Measurements from ENCODE around the gene CARMIL1. TPM values are rescaled to one million over a fixed set of nuclear protein-coding genes. Genes with fewer than 3 reads are reported as not detected.

Gene CARMIL1
- polyA plus RNA-seq, 1 of the 3 experiments (the other 2 are of a cell fraction), result 1.7 TPM

DNA sequence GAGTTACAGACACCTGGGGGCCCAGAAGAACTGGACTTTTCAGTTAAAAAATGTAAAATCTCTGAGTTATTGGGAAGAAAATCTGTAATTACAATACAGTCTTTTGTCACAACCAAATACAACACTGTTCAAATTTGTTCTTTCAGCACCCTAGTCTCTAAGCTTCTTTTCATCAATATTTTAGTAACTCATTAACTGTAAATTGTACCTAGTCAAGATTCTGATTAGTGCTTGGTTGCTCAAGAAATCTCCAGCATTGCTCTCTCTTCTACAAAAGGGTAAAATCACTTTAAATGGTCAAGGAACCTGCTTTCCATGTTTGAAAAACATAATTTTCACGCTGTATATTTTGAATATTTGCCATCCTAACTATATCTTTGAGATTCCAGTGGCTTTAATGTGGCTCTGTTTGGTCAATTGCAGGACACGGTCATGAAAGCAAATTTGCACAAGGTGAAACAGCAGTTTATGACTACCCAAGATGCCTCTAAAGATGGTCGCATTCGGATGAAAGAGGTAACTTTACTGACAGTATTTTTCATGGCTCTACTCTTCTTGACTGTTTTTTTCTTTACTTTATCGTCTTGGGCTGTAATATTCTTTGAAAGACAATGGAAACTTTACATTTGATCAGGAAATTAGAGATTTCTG, 382.1 kb downstream of the CARMIL1 start (continued):
- TF ChIP-seq, protein P1, sequence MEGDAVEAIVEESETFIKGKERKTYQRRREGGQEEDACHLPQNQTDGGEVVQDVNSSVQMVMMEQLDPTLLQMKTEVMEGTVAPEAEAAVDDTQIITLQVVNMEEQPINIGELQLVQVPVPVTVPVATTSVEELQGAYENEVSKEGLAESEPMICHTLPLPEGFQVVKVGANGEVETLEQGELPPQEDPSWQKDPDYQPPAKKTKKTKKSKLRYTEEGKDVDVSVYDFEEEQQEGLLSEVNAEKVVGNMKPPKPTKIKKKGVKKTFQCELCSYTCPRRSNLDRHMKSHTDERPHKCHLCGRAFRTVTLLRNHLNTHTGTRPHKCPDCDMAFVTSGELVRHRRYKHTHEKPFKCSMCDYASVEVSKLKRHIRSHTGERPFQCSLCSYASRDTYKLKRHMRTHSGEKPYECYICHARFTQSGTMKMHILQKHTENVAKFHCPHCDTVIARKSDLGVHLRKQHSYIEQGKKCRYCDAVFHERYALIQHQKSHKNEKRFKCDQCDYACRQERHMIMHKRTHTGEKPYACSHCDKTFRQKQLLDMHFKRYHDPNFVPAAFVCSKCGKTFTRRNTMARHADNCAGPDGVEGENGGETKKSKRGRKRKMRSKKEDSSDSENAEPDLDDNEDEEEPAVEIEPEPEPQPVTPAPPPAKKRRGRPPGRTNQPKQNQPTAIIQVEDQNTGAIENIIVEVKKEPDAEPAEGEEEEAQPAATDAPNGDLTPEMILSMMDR (IDR thresholded peaks at IDR 0.05), result no peak
- TF ChIP-seq RXRA (IDR thresholded peaks at IDR 0.05; ENCODE audit: borderline replicate concordance, low read depth), result no peak

DNA sequence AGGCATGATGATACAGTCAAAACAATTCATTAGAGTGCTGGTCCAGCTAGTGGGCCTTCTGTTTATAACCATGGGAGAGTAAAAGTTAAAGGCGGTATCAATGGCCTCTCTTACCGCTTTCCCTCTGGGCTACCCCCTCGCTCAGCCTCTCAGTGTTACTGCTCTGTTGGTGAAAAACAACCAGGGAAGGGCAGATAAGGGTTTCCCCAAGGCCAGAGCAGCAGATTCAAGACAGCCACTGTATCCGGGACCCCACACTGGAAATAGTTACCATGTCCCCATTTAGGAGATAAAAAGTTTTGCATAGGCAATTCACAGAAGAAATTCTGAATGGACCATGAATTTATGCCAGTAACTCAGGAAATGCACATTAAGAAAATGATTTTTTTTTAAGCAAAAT, 386.3 kb downstream of the CARMIL1 start:
- no peak overlapping the region for H2AFZ ChIP-seq (ENCODE audit: low read depth)
- WGBS (ENCODE audit: low lambda C conversion rate), result 66% methylated on average over 4 of the region's 4 CpGs
- H3K4me3 ChIP-seq (ENCODE audit: low read depth in 2 of 2, low read length in 1 of 2), result no peak overlapping the region
- no peak for TF ChIP-seq FOXJ3 (CRISPR knock-in tag; IDR thresholded peaks at IDR 0.05)
- TF ChIP-seq, protein P2, sequence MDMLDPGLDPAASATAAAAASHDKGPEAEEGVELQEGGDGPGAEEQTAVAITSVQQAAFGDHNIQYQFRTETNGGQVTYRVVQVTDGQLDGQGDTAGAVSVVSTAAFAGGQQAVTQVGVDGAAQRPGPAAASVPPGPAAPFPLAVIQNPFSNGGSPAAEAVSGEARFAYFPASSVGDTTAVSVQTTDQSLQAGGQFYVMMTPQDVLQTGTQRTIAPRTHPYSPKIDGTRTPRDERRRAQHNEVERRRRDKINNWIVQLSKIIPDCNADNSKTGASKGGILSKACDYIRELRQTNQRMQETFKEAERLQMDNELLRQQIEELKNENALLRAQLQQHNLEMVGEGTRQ (IDR thresholded peaks at IDR 0.05; ENCODE audit: borderline replicate concordance, low read depth, low read length), result no peak
- no peak for TF ChIP-seq RAD21 (IDR thresholded peaks at IDR 0.05; ENCODE audit: low read length)
- no peak for TF ChIP-seq SIN3A (IDR thresholded peaks at IDR 0.05; ENCODE audit: borderline replicate concordance, low read depth, low read length)
- TF ChIP-seq GABPA (IDR thresholded peaks at IDR 0.05; ENCODE audit: low read depth), result no peak
- TF ChIP-seq TEAD4 (IDR thresholded peaks at IDR 0.05; ENCODE audit: borderline replicate concordance, insufficient read depth), result no peak
- TF ChIP-seq RXRA (IDR thresholded peaks at IDR 0.05; ENCODE audit: borderline replicate concordance, low read depth), result no peak
- no peak for TF ChIP-seq CHD2 (IDR thresholded peaks at IDR 0.05; ENCODE audit: low read length, partially characterized antibody)
- TF ChIP-seq SMC3 (IDR thresholded peaks at IDR 0.05; ENCODE audit: low read depth, low read length), result no peak
- TF ChIP-seq, protein P3, sequence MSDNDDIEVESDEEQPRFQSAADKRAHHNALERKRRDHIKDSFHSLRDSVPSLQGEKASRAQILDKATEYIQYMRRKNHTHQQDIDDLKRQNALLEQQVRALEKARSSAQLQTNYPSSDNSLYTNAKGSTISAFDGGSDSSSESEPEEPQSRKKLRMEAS (IDR thresholded peaks at IDR 0.05; ENCODE audit: low read depth), result no peak
- no peak for TF ChIP-seq FOXM1 (IDR thresholded peaks at IDR 0.05; ENCODE audit: low read depth)
- TF ChIP-seq RFX5 (IDR thresholded peaks at IDR 0.05; ENCODE audit: low read length), result no peak
- TF ChIP-seq, protein P4, sequence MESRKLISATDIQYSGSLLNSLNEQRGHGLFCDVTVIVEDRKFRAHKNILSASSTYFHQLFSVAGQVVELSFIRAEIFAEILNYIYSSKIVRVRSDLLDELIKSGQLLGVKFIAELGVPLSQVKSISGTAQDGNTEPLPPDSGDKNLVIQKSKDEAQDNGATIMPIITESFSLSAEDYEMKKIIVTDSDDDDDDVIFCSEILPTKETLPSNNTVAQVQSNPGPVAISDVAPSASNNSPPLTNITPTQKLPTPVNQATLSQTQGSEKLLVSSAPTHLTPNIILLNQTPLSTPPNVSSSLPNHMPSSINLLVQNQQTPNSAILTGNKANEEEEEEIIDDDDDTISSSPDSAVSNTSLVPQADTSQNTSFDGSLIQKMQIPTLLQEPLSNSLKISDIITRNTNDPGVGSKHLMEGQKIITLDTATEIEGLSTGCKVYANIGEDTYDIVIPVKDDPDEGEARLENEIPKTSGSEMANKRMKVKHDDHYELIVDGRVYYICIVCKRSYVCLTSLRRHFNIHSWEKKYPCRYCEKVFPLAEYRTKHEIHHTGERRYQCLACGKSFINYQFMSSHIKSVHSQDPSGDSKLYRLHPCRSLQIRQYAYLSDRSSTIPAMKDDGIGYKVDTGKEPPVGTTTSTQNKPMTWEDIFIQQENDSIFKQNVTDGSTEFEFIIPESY (IDR thresholded peaks at IDR 0.05; ENCODE audit: borderline replicate concordance, low read depth), result no peak
- H3K9me3 ChIP-seq, result no peaks in the 10 kb centered on the region
- no peak overlapping the region for H3K4me2 ChIP-seq
- ChIA-PET POLR2A (no interaction called here), CTCF (interaction anchor here (1.0 to 1.4 kb wide), 2 partner anchors 12 to 26 kb away, joined by 3 read pairs; no protein-coding TSS in a partner anchor)
- no peaks in the 10 kb centered on the region; the same call in 1 of the 2 replicates for H3K27me3 ChIP-seq (ENCODE audit: insufficient read depth)
- no peaks in the 10 kb centered on the region for H4K20me1 ChIP-seq (ENCODE audit: insufficient read depth)
- H3K9me2 ChIP-seq, result no peaks in the 10 kb centered on the region
- H3K9ac ChIP-seq, result no peak overlapping the region
- H3K27ac ChIP-seq (ENCODE audit: low read depth in 2 of 2, low read length in 1 of 2), result no peak overlapping the region
- H3K79me2 ChIP-seq (ENCODE audit: insufficient read depth), result no peaks in the 10 kb centered on the region
- no peak for DNase-seq
- H3K36me3 ChIP-seq (replicated peaks in 1 of 2; ENCODE audit: control insufficient read depth in 1 of 2, insufficient read depth in 2 of 2, low read length in 1 of 2), result no peaks in the 10 kb centered on the region
- H3F3A ChIP-seq (replicated peaks; ENCODE audit: insufficient read depth), result no peaks in the 10 kb centered on the region
- H3K4me1 ChIP-seq (ENCODE audit: control insufficient read depth in 1 of 2, insufficient read depth in 2 of 2, low read depth in 1 of 2, low read length in 1 of 2), result no peaks in the 10 kb centered on the region
